K562 (cell line): ENCODE measurements around the gene ANKRD10.

Source experiments
- BCL6 ChIP-seq: fragments of 250-450 bp; sonication (Bioruptor Pico); IDR thresholded peaks from 2 replicates; pipeline ENCODE4 v1.4.0; 2020
- CTCF ChIP-seq, 3 experiments: IDR thresholded peaks in 2 of 3; conservative IDR thresholded peaks in 1 of 3; 2 replicates each; pipeline ENCODE4 v1.5.1; 2011 to 2012; ENCODE audit warnings: low read length in 3 of 3, mild to moderate bottlenecking in 3 of 3, control low read depth in 2 of 3, improper control_type of control experiment in 1 of 3, inconsistent platforms in 1 of 3, low read depth in 1 of 3, mixed read lengths in 1 of 3, moderate library complexity in 1 of 3; ENCODE audit not compliant: insufficient read depth in 2 of 3
- GATA2 ChIP-seq: sonication (generic); formaldehyde crosslinking; IDR thresholded peaks from 2 replicates; pipeline ENCODE4 v1.4.0; 2020; ENCODE audit warnings: mild to moderate bottlenecking, missing genetic modification reagents
- HNRNPH1 ChIP-seq: fragments of 200-400 bp; formaldehyde crosslinking; optimal IDR thresholded peaks from 2 replicates; pipeline ENCODE3; 2017; ENCODE audit warnings: low read depth, mild to moderate bottlenecking, low read length, moderate library complexity
- PHB ChIP-seq: fragments of 250-450 bp; sonication (Bioruptor Pico); IDR thresholded peaks from 2 replicates; pipeline ENCODE4 v1.5.0; 2021
- POLR2A ChIP-seq: fragments of 450-650 bp; conservative IDR thresholded peaks from 2 replicates; pipeline ENCODE4 v1.6.1; 2016
- TEAD1 ChIP-seq, 2 experiments: fragments of 450-650 bp in 1 of 2; sonication (generic) in 1 of 2; formaldehyde crosslinking; IDR thresholded peaks; 2 replicates each; pipeline versions ENCODE4 v1.4.0 to v1.8.0; 2020 to 2022; ENCODE audit warnings: mild to moderate bottlenecking in 2 of 2, missing genetic modification reagents in 1 of 2
- ZBTB17 ChIP-seq: fragments of 450-650 bp; formaldehyde crosslinking; IDR thresholded peaks from 2 replicates; pipeline ENCODE4 v1.4.0; 2020; ENCODE audit warnings: mild to moderate bottlenecking
- TF ChIP-seq, protein P1 (sequence below), 2 experiments: fragments of 450-650 bp; IDR thresholded peaks; 2 replicates each; pipeline ENCODE4 v1.6.1; 2016; ENCODE audit warnings: mild to moderate bottlenecking in 2 of 2, borderline replicate concordance in 1 of 2, low read depth in 1 of 2, moderate library complexity in 1 of 2
- TF ChIP-seq, protein P2 (sequence below): fragments of 200-800 bp; sonication (Bioruptor generic); IDR thresholded peaks from 2 replicates; pipeline ENCODE4 v1.6.1; 2016; ENCODE audit warnings: missing genetic modification characterization, missing compliant biosample characterization
- TF ChIP-seq, protein P3 (sequence below): fragments of 450-650 bp; formaldehyde crosslinking; IDR thresholded peaks from 2 replicates; pipeline ENCODE4 v1.4.0; 2020; ENCODE audit warnings: mild to moderate bottlenecking, mixed read lengths

GRCh38 chr13:110884517-110884916 lies 30.4 kb downstream of the ANKRD10 start:
- TF ChIP-seq, protein P1, sequence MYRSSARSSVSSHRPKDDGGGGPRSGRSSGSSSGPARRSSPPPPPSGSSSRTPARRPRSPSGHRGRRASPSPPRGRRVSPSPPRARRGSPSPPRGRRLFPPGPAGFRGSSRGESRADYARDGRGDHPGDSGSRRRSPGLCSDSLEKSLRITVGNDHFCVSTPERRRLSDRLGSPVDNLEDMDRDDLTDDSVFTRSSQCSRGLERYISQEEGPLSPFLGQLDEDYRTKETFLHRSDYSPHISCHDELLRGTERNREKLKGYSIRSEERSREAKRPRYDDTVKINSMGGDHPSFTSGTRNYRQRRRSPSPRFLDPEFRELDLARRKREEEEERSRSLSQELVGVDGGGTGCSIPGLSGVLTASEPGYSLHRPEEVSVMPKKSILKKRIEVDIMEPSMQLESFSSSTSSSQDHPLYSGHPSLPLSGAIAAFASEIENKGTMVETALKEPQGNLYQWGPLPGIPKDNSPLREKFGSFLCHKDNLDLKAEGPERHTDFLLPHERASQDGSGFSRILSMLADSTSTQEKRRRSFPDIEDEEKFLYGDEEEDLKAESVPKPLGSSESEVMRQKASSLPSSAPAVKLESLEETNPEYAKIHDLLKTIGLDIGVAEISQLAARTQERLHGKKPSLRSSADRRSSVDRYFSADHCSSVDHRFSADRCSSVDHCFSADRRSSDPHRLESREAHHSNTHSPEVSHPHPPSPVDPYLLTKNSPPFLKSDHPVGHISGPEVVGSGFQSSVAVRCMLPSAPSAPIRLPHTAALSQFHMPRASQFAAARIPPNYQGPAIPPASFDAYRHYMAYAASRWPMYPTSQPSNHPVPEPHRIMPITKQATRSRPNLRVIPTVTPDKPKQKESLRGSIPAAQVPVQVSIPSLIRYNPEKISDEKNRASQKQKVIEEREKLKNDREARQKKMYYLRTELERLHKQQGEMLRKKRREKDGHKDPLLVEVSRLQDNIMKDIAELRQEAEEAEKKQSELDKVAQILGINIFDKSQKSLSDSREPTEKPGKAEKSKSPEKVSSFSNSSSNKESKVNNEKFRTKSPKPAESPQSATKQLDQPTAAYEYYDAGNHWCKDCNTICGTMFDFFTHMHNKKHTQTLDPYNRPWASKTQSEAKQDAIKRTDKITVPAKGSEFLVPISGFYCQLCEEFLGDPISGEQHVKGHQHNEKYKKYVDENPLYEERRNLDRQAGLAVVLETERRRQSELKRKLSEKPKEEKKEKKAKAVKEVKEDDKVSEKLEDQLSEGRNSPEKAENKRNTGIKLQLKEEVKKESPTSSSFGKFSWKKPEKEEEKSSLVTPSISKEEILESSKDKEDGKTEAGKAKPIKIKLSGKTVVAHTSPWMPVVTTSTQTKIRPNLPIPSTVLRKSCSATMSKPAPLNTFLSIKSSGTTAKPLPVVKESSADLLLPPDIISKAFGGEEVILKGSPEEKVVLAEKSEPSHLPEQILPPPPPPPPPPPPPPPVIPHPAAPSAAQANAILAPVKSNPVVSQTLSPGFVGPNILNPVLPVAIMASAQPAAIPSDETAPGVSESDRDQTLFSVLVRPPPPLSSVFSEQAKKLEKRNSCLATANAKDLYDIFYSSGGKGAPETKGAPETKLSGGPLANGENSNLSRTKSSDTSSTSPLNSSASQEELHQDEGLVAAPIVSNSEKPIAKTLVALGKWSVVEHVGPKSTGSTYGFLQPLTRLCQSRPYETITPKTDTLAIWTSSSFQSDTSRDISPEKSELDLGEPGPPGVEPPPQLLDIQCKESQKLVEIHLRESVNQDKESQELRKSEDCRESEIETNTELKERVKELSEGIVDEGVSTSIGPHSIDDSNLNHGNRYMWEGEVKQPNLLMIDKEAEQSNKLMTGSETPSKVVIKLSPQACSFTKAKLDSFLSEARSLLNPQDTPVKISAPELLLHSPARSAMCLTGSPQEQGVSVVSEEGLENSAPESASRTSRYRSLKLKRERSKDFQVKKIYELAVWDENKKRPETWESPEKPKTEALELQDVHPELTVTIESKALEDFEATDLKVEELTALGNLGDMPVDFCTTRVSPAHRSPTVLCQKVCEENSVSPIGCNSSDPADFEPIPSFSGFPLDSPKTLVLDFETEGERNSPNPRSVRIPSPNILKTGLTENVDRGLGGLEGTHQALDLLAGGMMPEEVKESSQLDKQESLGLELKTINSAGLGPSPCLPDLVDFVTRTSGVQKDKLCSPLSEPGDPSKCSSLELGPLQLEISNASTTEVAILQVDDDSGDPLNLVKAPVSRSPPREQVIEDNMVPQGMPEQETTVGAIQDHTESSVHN (IDR thresholded peaks at IDR 0.05; ENCODE audit: borderline replicate concordance in 1 of 2, low read depth in 1 of 2), result no peak
- TF ChIP-seq PHB (CRISPR knock-in tag) (no peak), BCL6 (CRISPR knock-in tag) (no peak), HNRNPH1 (no peak), ZBTB17 (no peak), GATA2 (no peak), TEAD1 (CRISPR knock-in tag; IDR thresholded peaks at IDR 0.05) (no peak), POLR2A (no peak), CTCF (IDR thresholded peaks at IDR 0.05 in 2 of 3, conservative IDR thresholded peaks at IDR 0.05 in 1 of 3; ENCODE audit: insufficient read depth in 2 of 3, low read depth in 1 of 3, low read length in 3 of 3) (no peak)
- TF ChIP-seq, protein P2, sequence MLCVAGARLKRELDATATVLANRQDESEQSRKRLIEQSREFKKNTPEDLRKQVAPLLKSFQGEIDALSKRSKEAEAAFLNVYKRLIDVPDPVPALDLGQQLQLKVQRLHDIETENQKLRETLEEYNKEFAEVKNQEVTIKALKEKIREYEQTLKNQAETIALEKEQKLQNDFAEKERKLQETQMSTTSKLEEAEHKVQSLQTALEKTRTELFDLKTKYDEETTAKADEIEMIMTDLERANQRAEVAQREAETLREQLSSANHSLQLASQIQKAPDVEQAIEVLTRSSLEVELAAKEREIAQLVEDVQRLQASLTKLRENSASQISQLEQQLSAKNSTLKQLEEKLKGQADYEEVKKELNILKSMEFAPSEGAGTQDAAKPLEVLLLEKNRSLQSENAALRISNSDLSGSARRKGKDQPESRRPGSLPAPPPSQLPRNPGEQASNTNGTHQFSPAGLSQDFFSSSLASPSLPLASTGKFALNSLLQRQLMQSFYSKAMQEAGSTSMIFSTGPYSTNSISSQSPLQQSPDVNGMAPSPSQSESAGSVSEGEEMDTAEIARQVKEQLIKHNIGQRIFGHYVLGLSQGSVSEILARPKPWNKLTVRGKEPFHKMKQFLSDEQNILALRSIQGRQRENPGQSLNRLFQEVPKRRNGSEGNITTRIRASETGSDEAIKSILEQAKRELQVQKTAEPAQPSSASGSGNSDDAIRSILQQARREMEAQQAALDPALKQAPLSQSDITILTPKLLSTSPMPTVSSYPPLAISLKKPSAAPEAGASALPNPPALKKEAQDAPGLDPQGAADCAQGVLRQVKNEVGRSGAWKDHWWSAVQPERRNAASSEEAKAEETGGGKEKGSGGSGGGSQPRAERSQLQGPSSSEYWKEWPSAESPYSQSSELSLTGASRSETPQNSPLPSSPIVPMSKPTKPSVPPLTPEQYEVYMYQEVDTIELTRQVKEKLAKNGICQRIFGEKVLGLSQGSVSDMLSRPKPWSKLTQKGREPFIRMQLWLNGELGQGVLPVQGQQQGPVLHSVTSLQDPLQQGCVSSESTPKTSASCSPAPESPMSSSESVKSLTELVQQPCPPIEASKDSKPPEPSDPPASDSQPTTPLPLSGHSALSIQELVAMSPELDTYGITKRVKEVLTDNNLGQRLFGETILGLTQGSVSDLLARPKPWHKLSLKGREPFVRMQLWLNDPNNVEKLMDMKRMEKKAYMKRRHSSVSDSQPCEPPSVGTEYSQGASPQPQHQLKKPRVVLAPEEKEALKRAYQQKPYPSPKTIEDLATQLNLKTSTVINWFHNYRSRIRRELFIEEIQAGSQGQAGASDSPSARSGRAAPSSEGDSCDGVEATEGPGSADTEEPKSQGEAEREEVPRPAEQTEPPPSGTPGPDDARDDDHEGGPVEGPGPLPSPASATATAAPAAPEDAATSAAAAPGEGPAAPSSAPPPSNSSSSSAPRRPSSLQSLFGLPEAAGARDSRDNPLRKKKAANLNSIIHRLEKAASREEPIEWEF (CRISPR knock-in tag), result no peak
- TF ChIP-seq, protein P3, sequence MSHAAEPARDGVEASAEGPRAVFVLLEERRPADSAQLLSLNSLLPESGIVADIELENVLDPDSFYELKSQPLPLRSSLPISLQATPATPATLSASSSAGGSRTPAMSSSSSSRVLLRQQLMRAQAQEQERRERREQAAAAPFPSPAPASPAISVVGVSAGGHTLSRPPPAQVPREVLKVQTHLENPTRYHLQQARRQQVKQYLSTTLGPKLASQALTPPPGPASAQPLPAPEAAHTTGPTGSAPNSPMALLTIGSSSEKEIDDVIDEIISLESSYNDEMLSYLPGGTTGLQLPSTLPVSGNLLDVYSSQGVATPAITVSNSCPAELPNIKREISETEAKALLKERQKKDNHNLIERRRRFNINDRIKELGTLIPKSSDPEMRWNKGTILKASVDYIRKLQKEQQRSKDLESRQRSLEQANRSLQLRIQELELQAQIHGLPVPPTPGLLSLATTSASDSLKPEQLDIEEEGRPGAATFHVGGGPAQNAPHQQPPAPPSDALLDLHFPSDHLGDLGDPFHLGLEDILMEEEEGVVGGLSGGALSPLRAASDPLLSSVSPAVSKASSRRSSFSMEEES (CRISPR knock-in tag), result no peak
